ENCODE results near the gene PACRG.
"Not testable (repeated sequence)": the region's sequence is repeated elsewhere in the genome, so short reads cannot be mapped to it uniquely, and the experiment has no call there.

Gene PACRG

DNA sequence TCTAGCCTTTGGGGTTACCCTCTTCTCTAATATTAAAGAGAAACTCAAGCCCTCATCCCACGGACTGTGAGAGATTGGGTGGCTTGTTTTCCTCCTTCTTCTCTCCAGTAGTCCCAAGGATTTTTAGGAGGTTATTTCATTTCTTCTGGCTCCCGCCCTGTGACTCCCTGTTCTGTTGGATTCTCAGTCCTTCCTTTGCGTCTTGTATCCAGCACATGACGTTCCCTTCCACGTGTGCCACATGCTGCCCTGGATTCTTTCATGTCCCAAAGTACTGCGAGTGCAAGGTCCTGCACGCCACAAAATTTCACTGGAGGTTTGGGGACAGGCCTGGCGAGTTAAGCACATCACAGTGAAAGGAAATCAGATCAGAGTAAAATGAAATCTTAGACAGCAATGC, 213.4 kb downstream of the PACRG start:
- DNase-seq (ENCODE audit: low spot score), result no peak

- DNase-seq (ENCODE audit: low spot score), result no peak
Measured at GRCh38 chr6:162942866-162943265, 215.1 kb downstream of the PACRG start.

DNA sequence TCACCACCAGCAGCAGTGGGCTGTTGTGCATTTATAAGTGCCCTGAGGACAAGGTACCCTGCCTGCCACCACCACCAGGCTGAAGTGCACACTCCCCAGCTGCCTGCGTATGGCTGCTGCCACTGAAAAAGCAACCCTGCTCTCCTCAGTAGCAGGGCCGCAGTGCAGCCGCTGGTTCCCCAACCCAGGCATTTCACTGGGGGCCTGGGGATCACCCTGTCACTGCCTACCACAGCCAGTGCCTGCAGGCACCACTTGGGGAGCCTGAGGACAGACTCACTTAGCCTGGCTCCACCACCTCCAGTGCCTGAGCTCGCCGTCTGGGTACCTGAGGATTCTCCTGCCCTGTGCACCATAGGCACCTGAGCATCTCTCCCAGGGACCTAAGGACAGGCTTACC, 215.6 kb downstream of the PACRG start:
- DNase-seq (ENCODE audit: low spot score), result no peak

- no peak for DNase-seq (ENCODE audit: low spot score)
Measured at GRCh38 chr6:162951164-162951743, 223.5 kb downstream of the PACRG start.

- no peak for DNase-seq (ENCODE audit: low spot score)
Measured at GRCh38 chr6:162952423-162952822, 224.6 kb downstream of the PACRG start.

DNA sequence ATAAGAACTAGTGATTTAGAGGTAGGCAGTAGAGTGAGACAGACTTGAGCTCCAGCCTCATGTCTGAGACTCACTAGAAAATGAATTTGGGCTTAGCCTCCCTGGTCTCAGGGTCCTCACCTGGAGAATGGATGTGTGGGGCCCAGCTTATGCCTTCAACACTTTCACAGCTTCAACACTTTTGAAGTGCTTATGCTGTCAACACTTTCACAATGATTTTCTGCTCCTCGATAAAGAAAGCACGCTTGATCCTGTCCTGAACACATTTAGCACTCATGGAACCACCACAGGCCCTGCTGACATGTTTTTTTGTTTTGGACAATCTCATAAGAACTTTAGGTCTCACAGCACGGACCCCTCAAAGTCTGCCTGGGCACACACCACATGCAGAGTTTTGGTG, 229.3 kb downstream of the PACRG start:
- DNase-seq (ENCODE audit: low spot score), result no peak

DNA sequence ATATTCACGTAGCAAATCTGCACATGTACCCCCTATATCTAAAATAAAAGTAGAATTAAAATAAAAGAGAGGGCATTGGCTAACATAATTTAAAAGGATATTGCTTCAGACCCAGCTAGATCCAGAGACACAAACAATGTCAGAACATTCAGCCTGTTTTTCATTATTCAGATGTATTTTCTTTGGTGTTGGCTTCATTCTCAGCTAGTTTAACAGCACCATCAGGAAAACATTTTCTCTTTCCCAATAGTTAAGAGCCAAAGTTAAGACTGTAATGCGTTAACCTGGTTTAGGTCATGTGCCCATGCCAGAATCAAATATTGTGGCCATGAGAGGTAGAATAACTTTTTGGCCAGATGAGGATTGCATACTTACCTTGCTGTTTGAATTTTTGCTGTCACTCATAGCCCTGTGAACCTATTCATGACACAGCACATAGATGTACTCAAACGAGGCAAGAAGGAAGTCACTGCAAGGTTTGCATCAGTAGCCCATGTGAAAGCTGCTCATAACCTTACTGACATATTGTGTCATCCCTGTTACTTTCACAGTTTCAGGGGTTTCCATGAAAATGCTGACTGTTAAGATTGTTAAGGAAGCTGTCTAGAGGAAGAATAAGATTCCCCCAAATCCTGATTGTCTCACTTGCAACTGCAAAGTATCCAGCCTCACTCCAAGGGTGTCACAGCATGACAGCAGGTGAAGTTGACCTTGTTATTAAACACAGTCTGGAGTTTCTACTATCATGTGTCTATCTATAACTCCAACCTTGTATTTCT, 233.1 kb downstream of the PACRG start:
- no peak for DNase-seq (ENCODE audit: low spot score)

GRCh38 chr6:162962093-162962492, 234.3 kb downstream of the PACRG start:
- DNase-seq (ENCODE audit: low spot score), result no peak

DNA sequence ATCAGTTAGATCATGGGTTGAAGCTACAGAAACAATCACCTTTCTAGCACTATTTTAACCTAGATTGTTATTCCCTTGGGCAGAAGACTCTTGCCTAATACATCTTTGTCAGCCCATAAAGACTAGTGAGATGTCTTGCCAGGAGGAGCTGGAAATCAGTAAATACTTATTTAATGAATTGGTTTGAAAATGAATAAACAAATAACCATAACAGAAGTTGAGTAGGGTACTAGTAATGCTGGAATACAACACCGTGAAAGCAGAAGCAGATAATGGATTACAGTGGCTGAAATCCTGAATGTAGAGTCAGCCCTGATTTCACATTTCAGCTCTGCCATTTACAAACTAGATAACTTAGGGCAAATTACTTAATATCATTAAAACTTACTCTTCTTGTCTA, 236.1 kb downstream of the PACRG start:
- DNase-seq (ENCODE audit: low spot score), result no peak

GRCh38 chr6:162964488-162965140, 236.8 kb downstream of the PACRG start:
- peak; percentile 83 for DNase-seq (ENCODE audit: low spot score)

GRCh38 chr6:162965366-162965765, 237.6 kb downstream of the PACRG start:
- no peak for DNase-seq (ENCODE audit: low spot score)

- no peak for DNase-seq (ENCODE audit: low spot score)
Measured at GRCh38 chr6:162970246-162970645, 242.5 kb downstream of the PACRG start.

DNA sequence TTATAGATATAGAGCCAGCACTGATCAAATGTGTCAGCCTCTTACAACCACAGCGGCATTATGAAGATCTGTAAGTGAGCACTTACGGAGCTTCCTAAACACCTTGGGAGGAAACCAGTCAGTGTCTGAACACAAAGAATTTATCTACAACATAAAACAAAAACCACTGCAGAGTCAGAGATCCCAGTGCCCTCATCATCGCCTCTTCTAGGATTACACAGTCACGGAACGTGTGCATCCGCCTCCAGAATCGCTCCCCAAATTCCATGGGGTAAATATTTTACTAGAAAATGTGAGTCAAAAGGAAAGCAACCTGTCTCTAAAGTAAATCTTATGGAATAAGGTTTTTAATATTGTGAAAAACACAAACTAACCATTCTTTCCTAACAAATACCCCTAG, 243.6 kb downstream of the PACRG start:
- DNase-seq (ENCODE audit: low spot score), result no peak

DNA sequence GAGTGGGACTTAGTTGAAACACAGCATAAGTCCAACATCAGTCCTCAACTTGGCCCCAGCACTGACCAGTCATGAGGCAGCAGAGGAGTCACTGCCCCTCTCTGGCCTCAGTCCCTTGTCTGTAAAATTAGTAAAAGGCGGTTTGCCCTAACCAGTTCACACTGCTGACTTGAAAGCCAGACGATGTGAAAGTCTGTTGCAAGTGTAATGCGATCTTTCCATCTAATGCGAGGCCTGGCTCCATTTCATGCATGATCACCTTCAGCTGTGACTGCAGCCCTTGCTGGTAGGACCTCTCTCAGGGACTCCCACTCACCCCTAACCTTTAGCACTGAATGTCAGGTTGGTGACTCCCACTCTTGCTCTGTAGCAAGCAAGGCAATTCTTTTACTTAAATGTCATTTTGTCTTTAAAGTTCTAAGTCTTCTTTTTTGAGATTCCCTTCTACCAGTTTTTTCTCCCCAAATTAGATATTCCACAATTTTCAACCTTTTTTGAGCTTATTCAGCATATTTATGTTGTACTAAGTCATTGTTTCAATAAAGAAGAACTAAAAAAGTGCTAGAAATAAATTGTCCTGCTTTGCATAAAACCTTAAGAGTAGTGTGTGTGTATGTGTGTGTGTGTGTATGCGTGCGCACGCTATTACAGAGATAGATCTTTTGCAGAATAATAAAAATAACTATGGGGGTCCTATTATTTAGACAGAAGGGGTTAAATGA, 245.5 kb downstream of the PACRG start:
- DNase-seq (ENCODE audit: low spot score), result no peak

DNA sequence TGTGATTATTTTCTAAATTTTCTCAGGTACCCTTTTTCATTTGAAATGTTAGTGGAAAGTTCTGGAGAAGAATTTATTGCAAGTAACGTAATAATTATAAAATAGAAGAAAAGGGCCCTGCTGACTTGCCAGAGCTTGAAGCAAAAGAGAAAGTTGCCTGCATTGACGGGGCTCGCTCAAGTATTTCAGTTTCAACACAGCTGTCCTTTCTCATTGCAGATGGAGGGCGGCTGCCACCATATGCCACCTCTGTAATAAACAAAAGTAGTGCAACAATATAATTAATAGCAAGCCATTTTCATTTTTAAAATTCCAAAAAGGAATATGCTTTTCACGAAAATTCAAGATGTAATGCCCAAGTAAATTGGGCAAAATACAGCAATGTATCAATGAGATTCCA, 246.2 kb downstream of the PACRG start:
- DNase-seq (ENCODE audit: low spot score), result no peak

- no peak for DNase-seq (ENCODE audit: low spot score)
Measured at GRCh38 chr6:162974685-162975084, 246.9 kb downstream of the PACRG start.

GRCh38 chr6:162976141-162976540, 248.4 kb downstream of the PACRG start:
- DNase-seq (ENCODE audit: low spot score), result no peak

GRCh38 chr6:162983234-162983633, 255.5 kb downstream of the PACRG start:
- not testable (repeated sequence) for DNase-seq (ENCODE audit: low spot score)

DNA sequence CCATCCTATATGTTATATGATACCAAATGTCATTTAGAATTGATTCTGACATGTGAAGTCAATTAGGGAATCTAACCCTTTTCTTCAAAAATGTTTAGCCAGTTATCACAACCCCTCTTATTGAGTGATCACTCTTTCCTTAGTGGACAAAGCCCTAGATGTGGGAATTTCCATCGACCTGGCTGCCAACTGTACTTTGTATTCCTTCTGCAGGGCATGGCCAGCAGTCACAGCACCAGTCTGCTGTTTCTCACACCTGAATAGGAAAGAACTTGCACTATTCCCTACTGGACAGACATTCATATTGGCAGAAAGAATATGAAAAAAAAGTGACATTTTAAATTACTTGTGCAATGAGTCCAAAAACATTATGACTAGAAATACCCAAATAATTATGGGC, 271.0 kb downstream of the PACRG start:
- no peak for DNase-seq (ENCODE audit: low spot score)

DNA sequence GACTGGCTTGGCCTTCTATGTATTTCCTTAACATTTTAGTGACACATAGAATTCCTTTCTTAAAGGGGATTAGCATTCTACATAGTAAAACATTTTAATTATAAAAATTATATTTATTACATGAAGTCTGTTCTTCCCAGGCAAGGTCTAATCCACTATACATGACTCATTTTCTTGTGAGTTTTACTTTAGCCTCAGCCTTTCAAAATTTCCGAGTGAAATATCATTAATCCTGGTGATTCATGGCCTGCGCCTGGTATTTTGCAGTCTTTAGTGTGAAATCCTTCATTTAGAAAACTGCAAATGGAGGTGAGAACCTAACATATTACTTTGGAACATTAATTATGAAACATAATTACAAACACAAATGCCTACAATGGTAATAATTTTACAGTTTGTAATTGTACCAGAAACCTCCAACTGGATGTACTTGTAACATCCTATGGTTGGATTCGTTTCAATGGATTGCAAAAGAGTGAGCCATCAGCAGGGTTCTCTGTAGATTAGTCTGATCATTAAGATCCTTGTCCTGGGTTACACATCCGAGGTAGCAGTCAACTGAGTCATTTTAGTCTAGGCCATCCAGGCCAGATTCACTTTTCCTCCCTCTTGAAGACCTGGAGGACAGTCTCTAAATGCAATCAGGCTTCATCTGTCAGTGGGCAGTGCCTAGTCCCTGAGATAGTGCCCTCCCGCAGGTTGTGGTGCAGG, 272.0 kb downstream of the PACRG start:
- DNase-seq (ENCODE audit: low spot score), result no peak

GRCh38 chr6:163001330-163001729, 273.6 kb downstream of the PACRG start:
- DNase-seq (ENCODE audit: low spot score), result no peak

- no peak for DNase-seq (ENCODE audit: low spot score)
Measured at GRCh38 chr6:163008186-163008585, 280.4 kb downstream of the PACRG start.
